NCI-H1105 (cell line): ENCODE results near the gene HRH2.
"Not testable (repeated sequence)": the region's sequence is repeated elsewhere in the genome, so short reads cannot be mapped to it uniquely, and the experiment has no call there.

Experiments used
- DNase-seq: peaks from one replicate; lab custom pipeline; 2025; lab: John Stamatoyannopoulos, UW

Gene HRH2, protein sequence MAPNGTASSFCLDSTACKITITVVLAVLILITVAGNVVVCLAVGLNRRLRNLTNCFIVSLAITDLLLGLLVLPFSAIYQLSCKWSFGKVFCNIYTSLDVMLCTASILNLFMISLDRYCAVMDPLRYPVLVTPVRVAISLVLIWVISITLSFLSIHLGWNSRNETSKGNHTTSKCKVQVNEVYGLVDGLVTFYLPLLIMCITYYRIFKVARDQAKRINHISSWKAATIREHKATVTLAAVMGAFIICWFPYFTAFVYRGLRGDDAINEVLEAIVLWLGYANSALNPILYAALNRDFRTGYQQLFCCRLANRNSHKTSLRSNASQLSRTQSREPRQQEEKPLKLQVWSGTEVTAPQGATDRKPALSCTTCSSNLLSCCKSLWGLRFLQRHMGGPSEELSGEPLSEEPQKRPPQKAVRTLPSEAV

DNA sequence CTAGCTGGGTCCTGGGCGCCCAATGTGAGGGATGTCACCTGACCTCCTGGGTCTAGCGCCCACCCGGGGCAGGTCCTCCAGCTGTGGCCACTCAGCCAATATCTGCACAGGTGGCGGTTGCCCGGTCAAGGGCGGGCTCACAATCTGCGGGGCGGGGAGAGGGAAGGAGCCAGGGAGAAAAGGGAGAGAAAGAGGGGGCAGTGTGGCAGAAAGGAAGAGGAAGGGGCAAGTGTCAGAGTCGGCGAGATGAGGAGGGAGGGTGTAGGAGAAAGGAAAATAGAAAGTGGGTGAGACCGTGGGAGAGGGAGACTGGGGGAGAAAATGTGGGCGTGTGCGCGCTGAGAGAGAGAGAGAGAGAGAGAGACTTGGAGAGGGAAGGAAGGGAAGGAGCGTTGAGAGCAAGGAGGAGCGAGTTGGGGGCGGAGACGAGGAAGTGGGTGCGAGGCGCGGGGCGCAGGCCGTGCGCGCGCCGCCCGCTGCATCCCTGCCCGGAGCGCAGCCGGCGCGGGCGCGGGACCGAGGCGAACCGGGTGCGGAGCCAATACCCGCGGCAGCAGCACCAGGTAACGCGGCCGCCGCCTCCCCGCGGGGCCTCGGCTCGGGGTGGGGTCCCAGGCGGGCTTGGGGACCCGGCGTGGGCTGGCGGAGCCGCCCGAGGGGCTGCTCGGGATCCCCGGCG lies at the start of gene HRH2:
Gene HRH2 (plus strand): TSS at position 479 of the 679 bp plus-strand sequence. CDS start 25,163 bp downstream, outside the sequence.
- no peak for DNase-seq

DNA sequence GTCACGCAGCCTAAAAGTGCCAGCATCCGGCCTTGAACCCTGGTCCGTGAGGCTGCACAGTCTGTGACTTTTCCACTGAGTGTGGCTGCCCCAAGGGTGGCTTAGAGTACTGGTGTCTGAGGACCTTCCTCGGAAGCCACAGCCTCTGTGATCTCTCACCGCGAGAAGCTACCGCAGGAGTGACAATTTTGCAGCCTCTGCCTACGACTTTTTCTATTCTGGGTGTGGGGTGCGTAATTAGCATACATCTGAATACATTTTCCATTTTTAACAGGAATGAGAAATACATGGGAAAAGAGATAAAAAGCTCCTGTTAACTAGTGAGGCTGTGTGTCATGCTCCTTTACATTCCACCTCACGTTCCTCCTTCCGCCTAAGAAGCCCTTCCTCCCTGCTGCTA lies 48.3 kb upstream of the HRH2 start:
- no peak for DNase-seq

DNA sequence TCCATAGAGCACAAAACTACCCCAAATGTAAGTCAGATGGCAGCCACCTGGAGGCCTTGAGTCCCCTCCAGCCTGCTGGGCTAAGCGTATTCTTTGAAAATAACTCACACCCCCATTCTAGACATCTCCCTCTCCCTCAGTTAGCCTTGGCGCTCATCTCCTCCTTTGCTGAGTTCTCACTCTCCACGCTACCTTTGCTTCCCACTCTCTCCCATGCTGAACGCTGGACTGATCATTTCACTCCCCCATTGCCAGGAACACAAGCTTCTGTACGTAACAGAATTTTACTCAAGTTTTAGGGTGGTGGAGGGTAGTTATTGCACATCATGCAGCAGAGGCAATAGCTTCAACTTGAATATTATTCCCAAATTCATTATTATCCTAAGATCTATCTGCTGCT lies 47.5 kb upstream of the HRH2 start:
- no peak for DNase-seq

DNA sequence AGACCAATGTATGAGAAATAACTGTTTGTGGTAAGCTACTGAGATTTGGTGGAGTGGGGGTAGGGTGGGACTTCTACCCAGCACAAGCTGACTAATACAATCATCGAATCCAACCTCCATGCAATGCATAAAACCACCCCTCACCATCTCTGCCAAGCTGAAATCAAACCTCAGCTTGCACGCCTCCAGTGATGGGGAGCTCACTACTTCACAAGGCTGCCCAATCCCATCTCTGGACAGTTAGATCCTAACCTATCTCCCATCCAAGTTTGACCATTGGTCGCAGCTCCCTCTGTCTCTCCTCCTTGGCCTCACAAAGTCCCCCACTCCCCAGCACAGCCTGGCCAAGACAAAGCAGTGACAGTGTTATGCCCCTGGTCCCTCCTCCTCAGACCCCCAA lies 47.0 kb upstream of the HRH2 start:
- DNase-seq, result no peak

DNA sequence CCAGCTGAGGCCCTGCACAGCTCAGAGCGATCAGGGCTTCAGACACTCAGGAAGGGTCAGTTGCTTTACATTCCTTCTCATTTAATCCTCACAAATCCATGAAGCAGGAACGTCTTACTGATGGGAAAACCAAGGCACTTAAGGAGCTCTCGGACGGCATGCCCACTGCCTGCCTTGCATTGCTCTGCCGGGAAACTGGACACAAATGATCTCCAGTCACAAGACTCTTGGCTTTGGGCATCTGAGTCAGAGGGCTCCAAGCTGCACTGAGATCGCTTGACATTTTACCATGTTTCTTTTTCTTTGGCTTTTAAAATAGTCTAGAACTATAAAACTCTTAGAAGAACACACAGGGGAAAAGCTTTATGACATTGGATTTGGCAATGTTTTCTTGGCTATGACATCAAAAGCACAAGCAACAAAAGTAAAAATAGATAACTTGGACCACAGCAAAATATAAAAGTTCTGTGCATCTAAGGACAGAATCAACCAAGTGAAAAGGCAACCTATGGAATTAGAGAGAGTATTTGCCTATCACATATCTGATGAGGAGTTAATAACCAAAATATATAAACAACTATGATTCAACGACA lies 43.6 kb upstream of the HRH2 start:
- DNase-seq, result no peak

DNA sequence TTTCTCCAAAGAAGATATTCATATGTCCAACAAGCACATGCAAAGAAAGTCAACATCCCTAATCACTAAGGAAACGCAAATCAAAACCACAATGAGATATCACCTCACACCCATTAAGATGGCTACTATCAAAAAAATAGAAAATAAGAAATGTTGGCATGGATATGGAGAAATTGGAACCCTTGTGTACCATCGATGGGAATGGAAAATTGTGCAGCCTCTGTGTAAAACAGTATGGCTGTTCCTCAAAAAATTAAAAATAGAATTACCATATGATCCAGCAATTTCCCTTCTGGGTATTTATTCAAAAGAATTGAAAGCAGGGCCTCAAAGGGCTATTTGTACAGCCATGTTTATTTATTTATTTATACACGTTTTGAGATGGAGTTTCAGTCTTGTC lies 43.0 kb upstream of the HRH2 start:
- DNase-seq, result no peak

DNA sequence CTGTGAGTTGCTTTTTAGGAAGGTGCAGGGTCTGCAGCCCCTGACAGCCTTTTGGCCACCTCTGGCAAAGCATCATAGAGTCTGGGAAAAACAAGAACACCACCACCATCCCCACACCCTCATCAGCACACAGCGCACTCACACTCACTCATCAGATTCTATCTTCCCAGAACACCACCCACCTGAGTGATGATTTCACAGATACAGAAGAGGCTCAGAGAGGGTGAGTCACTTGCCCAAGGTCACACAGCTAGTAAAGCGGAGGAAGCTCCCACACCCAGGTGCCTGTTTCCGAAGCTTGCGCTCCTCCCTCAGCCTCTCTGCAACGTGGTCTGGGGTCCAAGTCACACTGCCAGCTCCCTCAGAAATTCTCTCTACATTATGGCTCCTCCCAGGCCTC lies 41.8 kb upstream of the HRH2 start:
- no peak for DNase-seq

DNA sequence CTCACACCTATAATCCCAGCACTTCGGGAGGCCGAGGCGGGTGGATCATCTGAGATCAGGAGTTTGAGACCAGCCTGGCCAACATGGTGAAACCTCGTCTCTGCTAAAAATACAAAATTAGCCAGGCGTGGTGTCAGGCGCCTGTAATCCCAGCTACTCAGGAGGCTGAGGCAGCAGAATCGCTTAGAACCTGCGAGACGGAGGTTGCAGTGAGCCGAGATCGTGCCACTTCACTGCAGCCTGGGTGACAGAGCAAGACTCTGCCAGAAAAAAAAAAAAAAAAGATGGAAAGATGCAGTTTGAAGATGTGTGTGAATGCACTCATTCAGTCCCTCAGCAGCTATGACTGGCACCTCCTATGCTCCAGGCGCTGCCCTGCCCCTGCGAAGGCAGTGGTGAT lies 41.3 kb upstream of the HRH2 start:
- not testable (repeated sequence) for DNase-seq

DNA sequence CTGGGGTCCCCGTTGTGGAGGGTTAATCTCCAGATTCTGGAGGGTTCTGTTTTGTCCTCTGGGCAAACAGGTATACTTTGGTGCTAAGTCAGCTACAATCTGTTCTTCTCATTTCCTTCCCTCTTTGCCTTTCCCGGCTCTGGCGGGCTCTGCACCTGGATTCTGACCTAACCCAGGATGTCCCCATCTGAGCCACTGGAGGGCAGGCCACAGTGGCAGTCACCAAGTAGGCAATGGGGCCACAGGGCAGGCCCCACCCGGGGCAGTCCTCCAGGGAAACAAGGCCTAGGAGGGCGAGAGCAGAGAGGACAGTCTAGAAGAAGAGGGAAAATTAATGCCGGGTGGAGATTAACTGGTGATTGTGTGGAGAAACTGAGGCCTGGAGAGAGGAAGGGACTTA lies 40.4 kb upstream of the HRH2 start:
- DNase-seq, result no peak

DNA sequence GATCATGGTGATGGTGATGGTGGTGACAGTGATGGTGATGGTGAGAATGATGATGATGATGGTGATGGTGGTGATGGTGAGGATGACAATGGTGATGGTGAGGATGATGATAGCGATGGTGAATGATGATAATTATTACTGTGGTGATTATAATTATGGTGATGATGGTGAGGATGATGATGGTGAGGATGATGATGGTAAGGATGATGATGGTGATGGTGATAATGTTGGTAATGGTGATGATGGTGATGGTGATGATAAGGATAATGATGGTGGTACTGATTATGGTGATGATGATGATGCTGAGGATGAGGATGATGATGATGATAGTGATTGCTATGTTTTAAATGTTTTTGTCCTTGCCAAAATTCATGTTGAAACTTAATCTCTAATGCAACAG lies 37.3 kb upstream of the HRH2 start:
- no peak for DNase-seq

DNA sequence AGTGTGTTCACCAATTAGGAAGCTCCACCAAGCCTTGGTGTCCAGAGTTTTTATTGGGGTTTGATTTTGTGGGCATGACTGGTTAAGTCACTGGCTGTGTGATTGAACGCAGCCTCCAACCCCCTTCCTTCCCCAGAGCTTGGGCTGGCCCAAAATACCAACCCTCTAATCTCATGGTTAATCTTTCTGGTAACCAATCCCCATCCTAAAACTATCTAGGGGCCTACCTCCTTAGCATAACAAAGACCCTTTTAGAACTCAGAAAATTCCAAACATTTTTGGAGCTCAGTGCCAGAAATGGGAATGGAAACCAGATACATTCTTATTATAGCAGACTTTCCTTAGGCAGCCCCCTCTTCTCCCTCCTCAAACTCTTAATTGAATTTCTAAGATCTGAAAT lies 35.9 kb upstream of the HRH2 start:
- no peak for DNase-seq

DNA sequence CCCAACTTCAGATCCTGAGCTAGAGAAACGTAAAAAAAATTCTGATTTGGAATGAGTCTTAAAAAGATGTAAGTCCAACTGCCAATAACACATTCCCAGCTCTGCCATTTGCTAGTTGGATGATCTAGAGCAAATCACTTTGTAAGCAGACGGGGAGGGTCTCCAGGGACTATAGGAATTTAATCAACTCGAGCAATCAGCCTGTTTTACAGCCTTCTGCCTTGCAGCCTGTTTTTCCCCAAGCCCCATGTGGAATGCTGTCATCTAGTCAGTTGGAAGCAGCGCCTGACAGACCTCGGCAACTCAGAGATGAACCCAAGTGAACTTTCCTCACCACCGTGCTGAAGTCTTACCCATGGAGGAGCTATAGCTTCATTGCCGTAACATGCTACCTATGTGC lies 34.8 kb upstream of the HRH2 start:
- DNase-seq, result no peak

DNA sequence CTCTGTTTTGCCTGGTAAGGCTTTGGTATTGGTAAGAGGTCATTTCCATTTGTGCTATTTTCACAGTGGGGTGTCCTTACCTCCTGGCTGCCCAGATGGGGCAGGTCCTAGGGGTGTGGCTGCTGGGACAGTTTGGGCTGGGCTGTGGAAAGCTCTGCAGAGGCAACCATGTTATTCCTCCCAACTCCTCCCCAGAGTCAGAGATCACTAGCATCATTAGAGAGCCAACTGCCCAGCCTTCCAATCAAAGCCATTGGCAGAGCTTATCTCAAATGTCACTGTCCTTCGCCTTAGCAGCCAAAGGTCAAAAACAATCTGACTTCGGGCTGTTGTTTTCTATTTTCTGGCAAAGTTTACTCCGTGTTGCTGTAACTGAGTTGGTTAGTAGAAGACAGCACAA lies 33.6 kb upstream of the HRH2 start:
- no peak for DNase-seq

DNA sequence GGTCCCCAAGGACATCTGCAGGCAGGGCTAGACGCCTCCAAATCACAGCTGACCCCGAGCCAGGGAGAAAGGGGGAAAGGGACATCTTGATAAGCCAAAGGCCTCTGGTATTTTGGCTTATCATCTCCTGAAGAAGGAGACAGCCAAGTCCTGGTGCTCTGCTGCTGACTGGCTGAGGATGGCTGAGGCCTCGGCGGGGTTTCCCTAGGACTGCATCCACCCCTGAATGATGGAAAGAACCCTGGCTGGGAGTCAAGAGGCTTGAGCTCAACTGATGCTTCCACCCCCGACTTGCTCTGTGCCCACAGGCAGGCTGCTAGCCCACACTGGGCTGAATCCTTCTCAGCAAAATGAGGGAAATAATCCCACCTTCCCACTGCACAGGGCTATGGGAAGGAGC lies 30.9 kb upstream of the HRH2 start:
- DNase-seq, result no peak

DNA sequence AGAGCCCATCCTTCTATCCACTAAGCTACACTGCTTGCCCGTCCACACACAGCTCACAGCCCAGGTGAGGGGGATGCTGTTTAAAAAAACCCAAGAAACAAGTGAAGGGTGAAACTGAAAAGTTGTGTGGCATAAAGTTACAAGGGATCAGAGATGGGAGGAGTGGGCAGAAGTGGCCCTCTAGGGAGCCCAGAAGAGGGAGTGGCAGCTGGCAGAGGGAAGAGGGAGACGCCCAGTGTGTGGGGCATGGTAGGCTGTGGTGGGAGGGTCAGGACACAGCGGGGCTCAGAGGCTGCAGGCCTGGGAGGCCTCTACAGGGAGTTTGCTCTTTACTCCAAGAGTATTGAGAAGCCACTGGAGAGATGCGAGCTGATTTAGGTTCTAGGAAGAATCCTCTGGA lies 30.1 kb upstream of the HRH2 start:
- DNase-seq, result no peak

DNA sequence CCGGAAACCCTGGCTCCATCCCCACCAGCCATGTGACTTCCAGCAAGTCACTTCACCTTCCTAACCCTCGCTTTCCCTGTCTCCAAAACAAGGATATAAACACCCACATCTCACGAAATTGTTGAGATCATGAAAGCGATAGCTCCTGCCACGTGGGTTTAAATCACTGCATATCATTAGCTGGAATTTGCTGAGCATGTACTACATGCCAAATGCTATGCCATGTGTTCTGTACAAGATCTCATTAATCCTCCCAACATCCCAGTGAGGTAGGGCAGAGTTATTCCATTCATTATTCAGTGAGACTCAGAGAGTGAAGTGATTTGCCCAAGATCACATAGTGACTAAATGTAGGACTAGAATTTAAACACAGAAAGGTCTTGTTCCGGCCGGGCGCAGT lies 29.2 kb upstream of the HRH2 start:
- DNase-seq, result no peak

DNA sequence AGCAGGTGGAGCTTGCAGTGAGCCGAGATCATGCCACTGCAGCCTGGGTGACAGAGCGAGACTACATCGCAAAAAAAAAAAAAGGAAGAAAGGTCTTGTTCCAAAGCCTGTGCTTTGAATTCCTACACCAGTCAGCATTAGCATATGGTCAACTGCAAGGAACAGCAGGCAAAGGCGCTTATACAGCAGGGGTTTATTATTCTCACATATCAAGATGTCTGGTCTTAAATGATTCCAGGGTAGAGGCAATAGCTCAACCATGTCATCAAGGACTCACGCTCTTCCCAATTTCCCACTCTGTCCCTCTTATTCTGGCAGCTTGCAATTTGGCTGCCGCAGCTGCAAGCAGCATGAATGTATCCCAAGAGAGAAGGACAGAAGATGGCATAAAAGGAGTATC lies 28.6 kb upstream of the HRH2 start:
- no peak for DNase-seq

DNA sequence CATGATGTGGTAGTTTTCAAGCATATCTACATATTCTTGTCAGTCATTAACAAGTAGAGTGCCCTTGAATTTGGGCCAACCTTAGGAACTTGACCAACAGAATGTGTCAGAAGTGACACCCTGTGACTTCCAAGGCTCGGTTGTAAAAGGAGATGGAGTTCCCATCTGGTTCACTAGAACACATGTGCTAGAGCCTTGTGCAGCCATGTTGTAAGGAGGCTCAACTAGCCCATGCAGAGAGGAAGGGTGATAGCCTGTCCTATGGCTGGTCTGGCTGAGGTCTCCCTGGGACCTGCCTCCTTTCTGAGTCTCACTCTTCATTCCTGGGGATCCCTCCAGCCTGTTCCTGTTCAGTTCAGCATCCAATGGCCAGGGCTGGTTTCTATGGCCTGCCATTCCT lies 28.1 kb upstream of the HRH2 start:
- no peak for DNase-seq

DNA sequence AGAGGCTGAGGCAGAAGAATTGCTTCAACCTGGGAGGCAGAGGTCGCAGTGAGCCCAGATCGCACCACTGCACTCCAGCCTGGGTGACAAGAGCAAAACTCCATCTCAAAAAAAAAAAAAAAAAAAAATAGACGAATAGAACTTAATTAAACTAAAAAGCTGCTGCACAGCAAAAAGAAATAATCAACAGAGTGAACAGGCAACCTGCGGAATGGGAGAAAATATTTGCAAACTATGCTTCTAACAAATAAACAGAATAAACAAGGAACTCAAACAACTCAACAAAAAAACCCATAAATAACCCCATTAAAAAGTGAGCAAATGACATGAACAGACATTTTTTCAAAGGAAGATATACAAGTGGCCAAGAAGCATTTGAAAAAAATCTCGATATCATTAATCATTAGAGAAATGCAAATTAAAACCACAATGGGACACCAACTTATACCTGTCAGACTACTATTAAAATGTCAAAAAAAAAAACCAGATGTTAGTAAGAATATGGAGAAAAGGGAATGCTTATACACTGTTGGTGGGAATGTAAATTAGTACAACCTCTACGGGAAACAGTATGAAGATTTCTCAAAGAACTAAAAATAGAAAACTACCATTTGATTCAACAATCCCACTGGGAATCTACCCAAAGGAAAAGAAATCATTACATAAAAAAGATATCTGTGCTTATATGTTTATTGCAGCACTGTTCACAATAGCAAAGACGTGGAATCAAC lies 21.9 kb upstream of the HRH2 start:
- no peak for DNase-seq

DNA sequence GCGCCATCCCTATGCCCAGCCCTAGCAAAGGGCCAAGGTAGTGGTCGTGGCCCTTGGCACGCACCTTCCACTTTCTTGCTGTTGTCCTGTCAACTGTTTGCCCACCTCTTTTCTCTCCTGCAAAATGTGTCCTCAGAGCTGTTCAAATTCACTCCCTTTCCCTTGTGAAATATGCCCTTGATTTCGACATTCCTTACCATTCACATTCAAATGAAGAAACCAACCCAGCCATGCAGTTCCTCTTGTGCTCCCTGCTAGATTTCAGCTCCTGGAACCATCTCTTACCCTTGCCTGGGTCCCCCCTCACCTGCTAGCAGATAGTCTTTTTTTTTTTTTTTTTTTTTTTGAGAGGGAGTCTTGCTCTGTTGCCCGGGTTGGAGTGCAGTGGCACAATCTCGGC lies 19.6 kb upstream of the HRH2 start:
- DNase-seq, result no peak

DNA sequence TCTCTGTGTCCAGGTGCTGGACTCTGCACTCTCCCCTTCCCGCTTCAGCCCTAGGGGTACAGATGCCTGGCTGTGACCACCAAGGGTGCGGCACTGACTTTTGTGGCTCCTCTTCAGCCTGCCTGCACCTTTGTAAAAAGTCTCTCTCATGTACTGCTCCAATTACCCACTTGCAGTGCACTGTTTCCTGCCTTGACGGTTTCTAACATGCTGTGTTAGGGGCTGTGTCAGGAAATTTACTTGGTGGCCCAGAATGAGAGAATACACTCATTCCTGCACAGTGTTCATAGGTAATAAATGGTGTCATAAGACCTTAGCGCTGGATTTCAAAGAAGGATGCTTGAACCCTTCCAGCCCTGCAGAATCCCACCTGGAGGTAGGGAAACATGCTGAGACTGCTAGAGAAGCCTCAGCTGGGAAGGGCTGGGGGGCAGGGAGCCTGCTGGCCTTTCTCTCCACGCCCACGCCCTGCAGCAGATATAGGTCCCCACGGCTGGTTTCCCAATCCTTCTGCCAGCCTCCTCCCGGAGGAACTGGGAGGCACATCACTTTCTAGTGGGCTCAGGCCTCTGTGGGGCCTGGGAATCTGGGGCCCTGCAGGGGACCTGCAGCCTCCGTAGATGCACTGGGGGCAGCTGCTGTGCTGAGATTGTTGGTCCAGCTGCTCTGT lies 17.6 kb upstream of the HRH2 start:
- DNase-seq, result no peak

DNA sequence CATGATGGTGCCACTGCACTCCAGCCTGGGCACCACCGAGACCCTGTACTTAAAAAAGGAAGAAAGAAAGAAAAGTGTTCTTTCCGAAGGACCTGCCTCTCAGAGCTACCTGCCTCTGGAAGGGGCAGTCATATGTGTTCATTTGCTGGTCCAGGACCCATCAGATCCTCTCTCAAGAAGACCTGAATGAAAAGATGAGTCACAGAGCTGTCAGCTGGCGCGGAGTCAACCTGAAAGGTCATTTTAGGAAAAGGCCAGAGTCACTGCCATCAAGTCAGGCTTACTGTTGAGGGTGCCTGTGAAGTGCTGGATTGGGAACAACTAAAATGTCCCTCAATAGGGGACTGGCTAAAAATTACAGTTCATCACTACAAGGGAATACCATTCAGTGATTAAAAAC lies 14.9 kb upstream of the HRH2 start:
- no peak for DNase-seq
